AG04450 (cell line): ENCODE results near the gene ZGPAT. TPM values are rescaled to one million over a fixed set of nuclear protein-coding genes. Genes with fewer than 3 reads are reported as not detected.

Experiments
- CTCF ChIA-PET: fragments of 300-600, 350-600 bp; formaldehyde crosslinking; extraction: SDS; loops from one replicate; lab custom pipeline; 2022; ENCODE audit warnings: antibody characterized with exemption, inconsistent platforms; lab: Charles Lee
- POLR2A ChIA-PET: fragments of 350-600 bp; formaldehyde crosslinking; extraction: SDS; loops from one replicate; lab custom pipeline; 2021; ENCODE audit warnings: antibody characterized with exemption, inconsistent platforms; lab: Yijun Ruan, JAX
- DNase-seq: peaks from one replicate; pipeline ENCODE4 v3.0.0-alpha.2; 2011; ENCODE audit warnings: low read depth, low spot score
- H3K27ac ChIP-seq: one replicate; pipeline ENCODE4 v1.5.1; 2012; ENCODE audit warnings: low read depth, low read length, control low read depth
- H3K27me3 ChIP-seq: one replicate; pipeline ENCODE4 v1.6.0; 2012; ENCODE audit warnings: low read length; ENCODE audit not compliant: control insufficient read depth, insufficient read depth
- H3K4me3 ChIP-seq: 2 replicates; pipeline ENCODE4 v1.5.1; 2011; ENCODE audit warnings: mild to moderate bottlenecking, low read depth, low read length, control low read depth
- H3K9me3 ChIP-seq: 2 replicates; pipeline ENCODE4 v1.5.1; 2012; ENCODE audit warnings: low read length; ENCODE audit not compliant: control insufficient read depth, insufficient read depth
- polyA plus RNA-seq: library from polyadenylated mRNA; depleted of rRNA; stranded (reverse); fragments of >200 nt; gene quantifications from 2 replicates; pipeline ENCODE4 v1.2.3, GENCODE V29; 2011
- TF ChIP-seq, protein P1 (sequence below): IDR thresholded peaks from 2 replicates; pipeline ENCODE4 v1.5.1; 2011; ENCODE audit warnings: low read depth, low read length, control low read depth, inconsistent platforms

Gene ZGPAT
- polyA plus RNA-seq, 1 experiment = 8.7 TPM

DNA sequence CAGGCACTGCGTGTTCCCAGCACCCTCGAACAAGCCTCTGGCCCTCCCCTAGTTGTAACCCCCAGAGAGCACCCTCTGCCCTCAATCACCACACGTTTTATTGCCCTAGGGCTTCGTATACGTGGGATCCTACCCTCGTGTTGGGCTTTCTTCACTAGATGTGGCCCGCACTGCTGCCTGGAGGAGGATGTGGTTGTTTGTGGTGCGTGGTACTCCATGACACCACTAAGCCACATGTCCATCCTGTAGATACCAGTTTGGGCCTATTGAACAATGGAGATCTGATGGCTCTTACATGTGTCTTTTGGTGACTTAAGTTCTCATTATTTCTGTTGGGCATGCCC lies 48.8 kb downstream of the ZGPAT start:
- CTCF ChIA-PET = no interaction called here
- TF ChIP-seq, protein P1, sequence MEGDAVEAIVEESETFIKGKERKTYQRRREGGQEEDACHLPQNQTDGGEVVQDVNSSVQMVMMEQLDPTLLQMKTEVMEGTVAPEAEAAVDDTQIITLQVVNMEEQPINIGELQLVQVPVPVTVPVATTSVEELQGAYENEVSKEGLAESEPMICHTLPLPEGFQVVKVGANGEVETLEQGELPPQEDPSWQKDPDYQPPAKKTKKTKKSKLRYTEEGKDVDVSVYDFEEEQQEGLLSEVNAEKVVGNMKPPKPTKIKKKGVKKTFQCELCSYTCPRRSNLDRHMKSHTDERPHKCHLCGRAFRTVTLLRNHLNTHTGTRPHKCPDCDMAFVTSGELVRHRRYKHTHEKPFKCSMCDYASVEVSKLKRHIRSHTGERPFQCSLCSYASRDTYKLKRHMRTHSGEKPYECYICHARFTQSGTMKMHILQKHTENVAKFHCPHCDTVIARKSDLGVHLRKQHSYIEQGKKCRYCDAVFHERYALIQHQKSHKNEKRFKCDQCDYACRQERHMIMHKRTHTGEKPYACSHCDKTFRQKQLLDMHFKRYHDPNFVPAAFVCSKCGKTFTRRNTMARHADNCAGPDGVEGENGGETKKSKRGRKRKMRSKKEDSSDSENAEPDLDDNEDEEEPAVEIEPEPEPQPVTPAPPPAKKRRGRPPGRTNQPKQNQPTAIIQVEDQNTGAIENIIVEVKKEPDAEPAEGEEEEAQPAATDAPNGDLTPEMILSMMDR = no peak
- Histone ChIP-seq H3K9me3 (peaks cover 5% of the 10 kb centered on the region; the same call in 1 of the 2 replicates), H3K4me3 (no peak overlapping the region), H3K27me3 (no peaks in the 10 kb centered on the region), H3K27ac (no peak overlapping the region)
- POLR2A ChIA-PET = no interaction called here
- DNase-seq = no peak

DNA sequence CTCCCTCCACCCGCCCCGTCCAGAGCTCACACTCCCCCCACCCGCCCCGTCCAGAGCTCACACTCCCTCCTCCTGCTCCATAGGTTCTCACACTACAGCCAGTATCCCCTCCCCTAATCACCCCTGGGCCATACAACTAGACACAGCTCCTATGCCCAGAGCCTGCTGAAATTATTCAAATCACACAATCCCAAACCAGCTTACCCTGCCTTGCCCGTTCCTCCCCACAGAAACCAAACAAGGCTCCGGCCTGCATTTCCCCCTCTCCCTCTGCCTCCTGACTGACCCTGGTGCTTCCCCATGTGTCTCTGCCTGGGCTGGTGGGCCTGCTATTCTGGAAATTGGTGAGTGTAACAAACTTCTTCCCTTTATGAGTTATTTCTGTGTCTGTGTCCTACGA lies 50.3 kb downstream of the ZGPAT start:
- DNase-seq = no peak
- Histone ChIP-seq H3K27ac (no peak overlapping the region), H3K27me3 (no peaks in the 10 kb centered on the region), H3K4me3 (no peak overlapping the region), H3K9me3 (no peaks in the 10 kb centered on the region; the same call in 1 of the 2 replicates)
- CTCF ChIA-PET = no interaction called here
- TF ChIP-seq, protein P1 = no peak
- POLR2A ChIA-PET = interaction anchor here (0.6 kb wide), 1 partner anchor 15 kb away, joined by 5 read pairs; no protein-coding TSS in a partner anchor

DNA sequence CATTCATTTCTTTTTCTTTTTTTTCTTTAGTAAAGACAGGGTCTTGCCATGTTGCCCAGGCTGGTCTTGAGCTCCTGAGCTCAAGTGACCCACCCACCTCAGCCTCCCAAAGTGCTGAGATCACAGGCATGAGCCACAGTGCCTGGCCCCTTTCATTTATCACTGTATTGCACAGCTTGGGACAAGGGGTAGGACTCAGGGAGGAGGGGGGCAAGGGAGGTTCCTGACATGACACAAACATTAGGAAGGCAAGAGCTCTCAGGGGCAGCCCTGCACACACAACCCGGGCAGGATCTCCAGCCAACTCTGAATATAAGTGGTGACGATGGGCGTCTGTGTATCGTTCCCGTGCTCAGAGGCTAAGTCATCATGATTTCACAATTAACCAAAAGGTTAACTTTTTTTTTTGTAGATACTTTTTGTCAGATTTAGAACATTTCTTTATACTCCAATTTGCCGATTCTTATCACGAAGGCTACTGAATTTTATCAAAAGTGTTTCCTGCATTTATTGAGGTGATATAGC lies 51.6 kb downstream of the ZGPAT start:
- no peak for DNase-seq
- CTCF ChIA-PET = interaction anchor here (0.6 kb wide), 1 partner anchor 112 kb away, joined by 3 read pairs; no protein-coding TSS in a partner anchor
- Histone ChIP-seq H3K9me3 (no peaks in the 10 kb centered on the region; the same call in 1 of the 2 replicates), H3K27ac (no peak overlapping the region), H3K4me3 (no peak overlapping the region), H3K27me3 (no peaks in the 10 kb centered on the region)
- POLR2A ChIA-PET = no interaction called here
- TF ChIP-seq, protein P1 = no peak

DNA sequence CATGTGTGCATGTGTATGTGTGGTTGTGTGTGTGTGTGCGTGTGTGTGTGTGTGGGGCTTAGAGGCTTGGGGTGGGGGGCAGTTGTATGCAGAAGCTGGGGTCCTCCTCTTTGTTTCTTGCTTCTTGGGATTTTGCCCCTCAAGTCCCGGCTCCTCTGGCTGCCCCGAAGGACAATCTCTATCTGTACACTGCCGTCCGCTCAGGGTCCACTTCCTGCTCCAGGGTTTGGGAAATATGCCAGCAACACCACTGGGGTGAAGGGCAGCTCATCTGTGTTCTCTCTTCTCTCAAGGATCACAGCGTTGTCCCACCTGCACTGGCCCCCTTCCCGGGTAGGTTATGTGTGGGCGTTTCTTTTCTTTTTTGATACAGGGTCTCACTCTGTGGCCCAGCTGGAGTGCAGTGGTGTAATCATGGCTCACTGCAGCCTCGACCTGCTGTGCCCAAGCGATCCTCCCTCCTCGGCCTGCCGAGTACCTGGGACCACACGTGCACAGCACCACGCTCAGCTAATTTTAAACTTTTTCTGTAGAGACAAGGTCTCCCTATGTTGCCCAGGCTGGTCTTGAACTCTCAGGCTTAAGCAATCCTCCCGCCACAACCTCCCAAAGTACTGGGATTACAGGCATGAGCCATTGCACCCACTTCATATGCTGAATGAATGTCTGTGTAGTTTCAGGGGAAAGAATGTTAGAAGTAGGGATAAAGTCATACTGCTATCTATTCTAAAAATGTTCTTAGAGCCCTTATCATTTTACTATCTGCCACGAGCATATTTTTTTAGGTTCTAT lies 57.4 kb downstream of the ZGPAT start:
- no peaks in the 10 kb centered on the region for H3K27me3 ChIP-seq
- ChIA-PET CTCF (interaction anchor here (0.6 kb wide), 1 partner anchor 13 kb away, joined by 4 read pairs; no protein-coding TSS in a partner anchor), POLR2A (no interaction called here)
- no peak overlapping the region for H3K4me3 ChIP-seq
- H3K9me3 ChIP-seq = no peaks in the 10 kb centered on the region; the same call in 1 of the 2 replicates
- no peak overlapping the region for H3K27ac ChIP-seq
- DNase-seq = no peak
- TF ChIP-seq, protein P1 = no peak

DNA sequence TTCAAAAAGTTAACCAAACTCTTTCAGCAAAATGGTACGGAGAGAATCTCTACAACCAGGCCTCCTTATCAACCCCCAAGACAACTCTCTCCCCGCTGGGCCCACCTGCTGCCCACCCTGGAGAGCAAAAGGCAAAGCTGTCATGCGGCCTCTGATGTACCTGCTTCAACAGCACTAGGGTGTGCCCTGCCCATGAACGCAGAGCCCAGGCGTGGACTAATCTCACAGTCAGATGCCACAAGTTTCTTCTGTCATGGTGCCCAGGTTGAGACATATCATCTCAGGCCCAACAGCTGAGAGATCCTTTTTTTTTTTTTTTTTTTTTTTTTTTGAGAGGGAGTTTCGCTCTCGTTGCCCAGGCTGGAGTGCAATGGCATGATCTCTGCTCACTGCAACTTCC lies 58.1 kb downstream of the ZGPAT start:
- H3K9me3 ChIP-seq = peaks cover 3% of the 10 kb centered on the region; the same call in 1 of the 2 replicates
- H3K27me3 ChIP-seq = no peaks in the 10 kb centered on the region
- CTCF ChIA-PET = interaction anchor here (0.6 to 1.3 kb wide), 2 partner anchors 10 to 14 kb away, joined by 3 to 4 read pairs; no protein-coding TSS in a partner anchor
- no peak for DNase-seq
- H3K4me3 ChIP-seq = no peak overlapping the region
- TF ChIP-seq, protein P1 = no peak
- H3K27ac ChIP-seq = no peak overlapping the region
- POLR2A ChIA-PET = no interaction called here
